GM20000 (cell line): ENCODE measurements around the gene SUSD5.

Experiments
- DNase-seq: peaks from one replicate; pipeline ENCODE4 v3.0.0; 2012; ENCODE audit warnings: low spot score
- TF ChIP-seq, protein P1 (sequence below): IDR thresholded peaks from 2 replicates; pipeline ENCODE4 v1.5.1; 2012; ENCODE audit warnings: mild to moderate bottlenecking, control low read depth; ENCODE audit errors: extremely low read depth, missing control alignments

The SUSD5 gene

DNA sequence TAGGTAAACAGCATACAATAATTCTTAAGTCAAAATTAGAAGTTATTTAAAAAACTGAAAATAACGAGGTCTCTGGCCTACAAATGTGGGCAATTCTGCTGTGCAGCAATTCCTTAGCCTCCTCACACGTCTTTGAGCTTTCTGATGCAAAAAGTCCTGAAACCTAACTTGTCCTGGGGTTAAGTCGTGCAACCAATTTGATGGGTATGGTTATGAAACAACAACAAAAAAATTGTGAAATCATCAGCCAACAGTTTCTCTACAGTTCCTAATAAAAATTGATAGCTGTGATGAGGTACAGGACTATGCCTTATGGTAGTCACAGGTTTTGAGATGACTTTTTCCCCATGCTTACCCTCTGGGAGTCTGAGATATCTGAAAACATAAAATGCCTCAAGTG is 115.1 kb downstream of the SUSD5 start:
- TF ChIP-seq, protein P1, sequence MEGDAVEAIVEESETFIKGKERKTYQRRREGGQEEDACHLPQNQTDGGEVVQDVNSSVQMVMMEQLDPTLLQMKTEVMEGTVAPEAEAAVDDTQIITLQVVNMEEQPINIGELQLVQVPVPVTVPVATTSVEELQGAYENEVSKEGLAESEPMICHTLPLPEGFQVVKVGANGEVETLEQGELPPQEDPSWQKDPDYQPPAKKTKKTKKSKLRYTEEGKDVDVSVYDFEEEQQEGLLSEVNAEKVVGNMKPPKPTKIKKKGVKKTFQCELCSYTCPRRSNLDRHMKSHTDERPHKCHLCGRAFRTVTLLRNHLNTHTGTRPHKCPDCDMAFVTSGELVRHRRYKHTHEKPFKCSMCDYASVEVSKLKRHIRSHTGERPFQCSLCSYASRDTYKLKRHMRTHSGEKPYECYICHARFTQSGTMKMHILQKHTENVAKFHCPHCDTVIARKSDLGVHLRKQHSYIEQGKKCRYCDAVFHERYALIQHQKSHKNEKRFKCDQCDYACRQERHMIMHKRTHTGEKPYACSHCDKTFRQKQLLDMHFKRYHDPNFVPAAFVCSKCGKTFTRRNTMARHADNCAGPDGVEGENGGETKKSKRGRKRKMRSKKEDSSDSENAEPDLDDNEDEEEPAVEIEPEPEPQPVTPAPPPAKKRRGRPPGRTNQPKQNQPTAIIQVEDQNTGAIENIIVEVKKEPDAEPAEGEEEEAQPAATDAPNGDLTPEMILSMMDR: no peak

GRCh38 chr3:33103034-33103433 is 115.6 kb downstream of the SUSD5 start:
- DNase-seq: no peak
- TF ChIP-seq, protein P1: no peak

More for the DNA sequence above, 115.1 kb downstream of the SUSD5 start:
- no peak for DNase-seq

DNA sequence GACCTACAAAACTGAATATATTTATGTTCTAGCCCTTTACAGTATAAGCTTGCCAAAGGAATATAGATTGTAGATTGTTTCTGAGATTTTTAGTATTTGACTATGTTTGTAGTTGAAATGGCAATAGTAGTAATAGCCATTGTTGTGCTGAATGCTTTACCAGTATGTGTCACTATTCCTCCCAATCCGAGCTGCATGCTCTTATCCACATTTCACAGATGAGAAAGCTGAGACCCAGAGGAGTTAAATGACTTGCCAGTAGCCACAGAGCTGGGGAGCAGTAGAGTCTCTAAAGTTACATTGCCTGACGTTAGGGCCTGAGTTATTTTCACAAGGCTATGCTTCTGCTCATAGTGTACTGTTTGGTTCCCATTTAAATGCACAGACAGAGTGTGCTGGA is 118.4 kb downstream of the SUSD5 start:
- TF ChIP-seq, protein P1: no peak
- DNase-seq: no peak
